Measurements from ENCODE around the gene HOXD3.

HOXD3 gene

DNA sequence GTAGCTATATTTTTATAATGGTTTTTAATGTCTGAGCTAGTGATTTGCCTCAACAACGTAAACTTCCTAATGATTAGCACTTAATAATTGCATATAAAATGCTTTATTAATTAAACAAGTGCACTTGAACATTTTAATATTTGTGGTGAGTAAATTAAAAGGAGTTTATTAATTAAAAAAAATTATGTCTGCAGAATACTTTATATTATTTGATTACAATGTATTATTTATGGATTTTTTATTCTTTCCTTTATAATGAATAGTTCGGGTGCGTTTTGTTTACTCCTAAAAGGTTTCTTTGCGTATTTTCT, 25.3 kb upstream of the HOXD3 start:
- peak overlapping the region; percentile 72 for H3K4me3 Mint-ChIP-seq
- ATAC-seq (replicated peaks; ENCODE audit: extremely low read depth, poor library complexity, severe bottlenecking): no peak
- DNase-seq (ENCODE audit: low spot score in 2 of 2): no peak
- peaks cover 90% of the 10 kb centered on the region for H3K27me3 Mint-ChIP-seq
- no peak overlapping the region for H3K27ac Mint-ChIP-seq (ENCODE audit: low read depth)
- no peaks in the 10 kb centered on the region for H3K9me3 Mint-ChIP-seq
- peaks cover 40% of the 10 kb centered on the region for H3K4me1 Mint-ChIP-seq
- peaks cover 30% of the 10 kb centered on the region for H3K36me3 Mint-ChIP-seq (ENCODE audit: insufficient read depth)

DNA sequence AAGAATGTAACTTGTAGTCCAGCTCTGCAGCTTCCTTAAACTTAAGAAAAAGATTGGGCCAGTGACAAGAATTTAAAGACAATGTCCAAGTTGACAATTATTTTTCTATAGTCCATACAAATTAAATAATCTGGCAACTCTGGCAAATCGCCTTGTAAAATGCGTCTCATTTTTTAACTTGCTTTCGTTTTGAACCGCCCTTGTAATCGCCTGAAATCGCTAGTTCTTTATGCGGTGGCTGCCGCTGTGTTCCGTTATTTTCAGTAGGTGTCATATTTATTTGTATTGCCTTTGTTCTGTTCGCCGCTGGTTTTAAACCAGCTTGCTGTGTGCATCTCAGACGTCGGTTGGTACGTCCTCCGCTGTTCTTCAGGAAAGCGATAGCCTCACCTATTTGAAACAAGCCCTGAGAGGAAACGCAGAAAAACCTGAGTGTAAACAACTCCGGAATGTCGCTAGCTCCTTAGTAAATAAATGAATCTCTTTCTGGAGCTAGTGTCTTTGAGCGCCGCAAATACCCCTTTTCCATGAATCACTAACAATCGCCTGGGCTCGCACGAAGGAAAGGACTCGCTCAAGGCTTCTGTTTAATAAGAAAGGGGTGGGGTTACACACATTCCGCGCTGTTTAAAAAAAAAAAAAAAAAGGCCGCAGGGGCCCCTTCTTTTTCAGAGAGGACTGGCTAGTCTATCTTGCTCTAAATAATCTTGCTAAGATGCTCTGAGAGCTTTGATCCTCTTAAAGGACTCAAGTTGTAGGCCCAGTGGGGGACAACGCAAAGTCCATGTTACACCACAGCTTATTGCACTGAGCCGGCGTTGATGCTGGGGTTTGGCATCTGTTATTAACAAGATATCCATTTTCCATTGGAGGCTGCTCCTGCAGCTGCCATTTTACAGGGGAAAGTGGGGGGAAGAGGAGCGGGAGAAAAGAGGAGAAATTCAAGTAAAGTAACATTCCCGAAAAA, 24.6 kb upstream of the HOXD3 start:
- Mint-ChIP-seq H3K36me3 (ENCODE audit: insufficient read depth) (peaks cover 30% of the 10 kb centered on the region), H3K27me3 (peaks cover 90% of the 10 kb centered on the region)
- peak; percentile 33 for ATAC-seq (replicated peaks; ENCODE audit: extremely low read depth, poor library complexity, severe bottlenecking)

GRCh38 chr2:176133389-176133788, 23.7 kb upstream of the HOXD3 start:
- H3K4me3 Mint-ChIP-seq: no peak overlapping the region
- H3K36me3 Mint-ChIP-seq (ENCODE audit: insufficient read depth): peaks cover 24% of the 10 kb centered on the region
- peaks cover 32% of the 10 kb centered on the region for H3K4me1 Mint-ChIP-seq
- H3K27me3 Mint-ChIP-seq: peaks cover 90% of the 10 kb centered on the region
- no peaks in the 10 kb centered on the region for H3K9me3 Mint-ChIP-seq
- DNase-seq (ENCODE audit: low spot score in 2 of 2): no peak
- H3K27ac Mint-ChIP-seq (ENCODE audit: low read depth): no peak overlapping the region
- no peak for ATAC-seq (replicated peaks; ENCODE audit: extremely low read depth, poor library complexity, severe bottlenecking)

More for the DNA sequence above, 24.6 kb upstream of the HOXD3 start:
- no peaks in the 10 kb centered on the region for H3K9me3 Mint-ChIP-seq
- H3K27ac Mint-ChIP-seq (ENCODE audit: low read depth): no peak overlapping the region
- peak overlapping the region; percentile 72 for H3K4me3 Mint-ChIP-seq
- H3K4me1 Mint-ChIP-seq: peaks cover 39% of the 10 kb centered on the region
- no peak for DNase-seq (ENCODE audit: low spot score in 2 of 2)

- ATAC-seq (replicated peaks; ENCODE audit: extremely low read depth, poor library complexity, severe bottlenecking) (no peak), DNase-seq (ENCODE audit: low spot score in 2 of 2) (no peak)
- H3K27me3 Mint-ChIP-seq: peaks cover 90% of the 10 kb centered on the region
- peaks cover 23% of the 10 kb centered on the region for H3K36me3 Mint-ChIP-seq (ENCODE audit: insufficient read depth)
- H3K4me1 Mint-ChIP-seq: peaks cover 30% of the 10 kb centered on the region
- H3K27ac Mint-ChIP-seq (ENCODE audit: low read depth): no peak overlapping the region
- no peak overlapping the region for H3K4me3 Mint-ChIP-seq
- no peaks in the 10 kb centered on the region for H3K9me3 Mint-ChIP-seq
Measured at GRCh38 chr2:176134035-176134434, 23.1 kb upstream of the HOXD3 start.

DNA sequence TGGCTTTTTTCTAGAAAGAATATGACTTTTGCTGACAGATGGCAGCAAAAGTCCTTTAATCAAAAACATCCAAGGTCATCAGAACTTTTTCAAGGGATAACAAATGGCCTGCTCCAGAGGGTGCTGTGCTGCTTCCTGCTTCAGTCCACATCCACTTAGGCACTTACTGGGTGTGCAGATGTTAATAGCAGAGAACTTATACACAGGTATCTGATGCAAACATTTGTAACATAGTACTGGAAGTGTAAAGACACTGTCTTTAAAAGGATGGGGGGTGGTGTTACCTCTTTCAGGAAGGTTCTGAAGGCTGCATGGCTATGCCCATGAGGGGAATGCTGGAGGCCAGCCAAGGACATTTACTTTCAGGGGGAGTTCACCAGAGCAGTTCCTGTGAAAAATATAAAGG, 22.1 kb upstream of the HOXD3 start:
- DNase-seq (ENCODE audit: low spot score in 2 of 2) (no peak), ATAC-seq (replicated peaks; ENCODE audit: extremely low read depth, poor library complexity, severe bottlenecking) (no peak)
- Mint-ChIP-seq H3K27ac (ENCODE audit: low read depth) (no peak overlapping the region), H3K4me3 (peak overlapping the region; percentile 35), H3K4me1 (peaks cover 28% of the 10 kb centered on the region), H3K27me3 (peaks cover 95% of the 10 kb centered on the region), H3K36me3 (ENCODE audit: insufficient read depth) (peaks cover 22% of the 10 kb centered on the region), H3K9me3 (no peaks in the 10 kb centered on the region)

- H3K4me3 Mint-ChIP-seq: no peak overlapping the region
- H3K4me1 Mint-ChIP-seq: peaks cover 26% of the 10 kb centered on the region
- DNase-seq (ENCODE audit: low spot score in 2 of 2) (no peak), ATAC-seq (replicated peaks; ENCODE audit: extremely low read depth, poor library complexity, severe bottlenecking) (no peak)
- H3K27me3 Mint-ChIP-seq: peaks cover 91% of the 10 kb centered on the region
- H3K36me3 Mint-ChIP-seq (ENCODE audit: insufficient read depth): peaks cover 11% of the 10 kb centered on the region
- H3K9me3 Mint-ChIP-seq: no peaks in the 10 kb centered on the region
- no peak overlapping the region for H3K27ac Mint-ChIP-seq (ENCODE audit: low read depth)
Measured at GRCh38 chr2:176136374-176137251, 20.5 kb upstream of the HOXD3 start.

- no peak overlapping the region for H3K27ac Mint-ChIP-seq (ENCODE audit: low read depth)
- H3K4me1 Mint-ChIP-seq: peaks cover 24% of the 10 kb centered on the region
- H3K4me3 Mint-ChIP-seq: no peak overlapping the region
- no peak for ATAC-seq (replicated peaks; ENCODE audit: extremely low read depth, poor library complexity, severe bottlenecking)
- no peak for DNase-seq (ENCODE audit: low spot score in 2 of 2)
- H3K27me3 Mint-ChIP-seq: peaks cover 91% of the 10 kb centered on the region
- peaks cover 10% of the 10 kb centered on the region for H3K36me3 Mint-ChIP-seq (ENCODE audit: insufficient read depth)
- no peaks in the 10 kb centered on the region for H3K9me3 Mint-ChIP-seq
Measured at GRCh38 chr2:176137252-176137580, 19.9 kb upstream of the HOXD3 start.

GRCh38 chr2:176137906-176138305, 19.2 kb upstream of the HOXD3 start:
- no peaks in the 10 kb centered on the region for H3K9me3 Mint-ChIP-seq
- H3K36me3 Mint-ChIP-seq (ENCODE audit: insufficient read depth): peaks cover 7% of the 10 kb centered on the region
- ATAC-seq (replicated peaks; ENCODE audit: extremely low read depth, poor library complexity, severe bottlenecking) (no peak), DNase-seq (ENCODE audit: low spot score in 2 of 2) (no peak)
- peaks cover 91% of the 10 kb centered on the region for H3K27me3 Mint-ChIP-seq
- peaks cover 20% of the 10 kb centered on the region for H3K4me1 Mint-ChIP-seq
- no peak overlapping the region for H3K4me3 Mint-ChIP-seq
- H3K27ac Mint-ChIP-seq (ENCODE audit: low read depth): no peak overlapping the region

GRCh38 chr2:176138526-176138922, 18.6 kb upstream of the HOXD3 start:
- no peak overlapping the region for H3K4me3 Mint-ChIP-seq
- no peak for DNase-seq (ENCODE audit: low spot score in 2 of 2)
- H3K27ac Mint-ChIP-seq (ENCODE audit: low read depth): no peak overlapping the region
- H3K9me3 Mint-ChIP-seq: no peaks in the 10 kb centered on the region
- H3K4me1 Mint-ChIP-seq: peaks cover 20% of the 10 kb centered on the region
- peaks cover 91% of the 10 kb centered on the region for H3K27me3 Mint-ChIP-seq
- H3K36me3 Mint-ChIP-seq (ENCODE audit: insufficient read depth): peaks cover 7% of the 10 kb centered on the region
- no peak for ATAC-seq (replicated peaks; ENCODE audit: extremely low read depth, poor library complexity, severe bottlenecking)

GRCh38 chr2:176138923-176139660, 18.0 kb upstream of the HOXD3 start:
- DNase-seq (ENCODE audit: low spot score in 2 of 2): no peak

DNA sequence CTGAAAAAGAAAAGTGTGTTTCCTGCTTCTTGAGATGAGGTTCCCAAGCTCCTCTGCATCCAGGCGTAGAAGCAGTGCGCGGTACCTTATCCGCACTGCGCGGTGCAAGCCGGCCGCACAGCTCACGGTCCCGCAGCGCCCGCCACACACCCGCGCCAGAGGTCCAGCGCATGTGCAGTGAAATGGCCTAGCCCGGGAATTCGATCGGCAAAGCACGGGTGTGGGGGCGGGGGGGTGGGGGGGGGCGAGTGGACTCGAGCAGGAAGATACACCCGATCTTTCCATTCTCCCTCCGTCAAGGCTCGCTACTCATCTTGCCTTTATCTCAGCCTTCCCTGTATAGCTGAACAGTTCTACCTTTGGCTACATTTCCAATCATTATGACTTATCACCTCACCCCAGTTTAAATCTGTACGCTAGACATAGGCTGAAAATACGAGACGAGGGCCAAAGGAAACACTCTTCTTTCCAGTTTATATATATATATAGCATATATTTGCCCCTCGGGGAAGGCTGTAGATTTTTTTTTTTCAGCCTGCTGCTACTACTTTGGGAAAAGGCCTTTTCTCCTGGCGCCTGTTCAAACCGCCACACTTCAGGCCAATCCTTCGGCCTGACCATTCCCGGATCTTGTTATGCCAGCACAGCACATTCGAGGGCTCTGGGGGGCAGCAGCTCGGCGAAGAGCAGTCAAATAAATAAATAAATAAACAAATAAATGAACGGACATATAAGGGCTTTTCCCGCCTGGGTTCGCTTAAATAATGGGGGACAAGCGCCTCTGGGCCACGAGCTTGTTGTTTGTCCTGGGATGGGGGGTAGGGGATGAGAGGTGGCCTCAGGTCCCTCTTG, 17.2 kb upstream of the HOXD3 start:
- Mint-ChIP-seq H3K9me3 (no peaks in the 10 kb centered on the region), H3K27ac (ENCODE audit: low read depth) (no peak overlapping the region), H3K4me3 (no peak overlapping the region), H3K27me3 (peaks cover 92% of the 10 kb centered on the region), H3K4me1 (peaks cover 20% of the 10 kb centered on the region), H3K36me3 (ENCODE audit: insufficient read depth) (peaks cover 7% of the 10 kb centered on the region)
- ATAC-seq (replicated peaks; ENCODE audit: extremely low read depth, poor library complexity, severe bottlenecking): no peak
- no peak for DNase-seq (ENCODE audit: low spot score in 2 of 2)

More at GRCh38 chr2:176138923-176139660, 18.0 kb upstream of the HOXD3 start:
- Mint-ChIP-seq H3K4me3 (no peak overlapping the region), H3K9me3 (no peaks in the 10 kb centered on the region), H3K36me3 (ENCODE audit: insufficient read depth) (peaks cover 7% of the 10 kb centered on the region), H3K27me3 (peaks cover 91% of the 10 kb centered on the region), H3K27ac (ENCODE audit: low read depth) (no peak overlapping the region), H3K4me1 (peaks cover 20% of the 10 kb centered on the region)
- no peak for ATAC-seq (replicated peaks; ENCODE audit: extremely low read depth, poor library complexity, severe bottlenecking)
